DND-41 (cell line): ENCODE data around the gene NANOS3.

ENCODE experiments used
- ATAC-seq: fragments of 200-7000 bp; cut with Tn5 transposase; 3 replicates; pipeline ENCODE4 v1.9.1; 2021; ENCODE audit warnings: low read depth; ENCODE audit not compliant: insufficient read depth
- DNase-seq: peaks from one replicate; pipeline ENCODE4 v3.0.0-alpha.2; 2020
- H2AFZ ChIP-seq: 2 replicates; pipeline ENCODE4 v1.6.0; 2012; ENCODE audit warnings: low read depth, low read length
- H3K27ac ChIP-seq: 2 replicates; pipeline ENCODE4 v1.5.1; 2012; ENCODE audit warnings: low read length, inconsistent platforms
- H3K27me3 ChIP-seq: fragments of 200-600 bp; sonication (generic); 2 replicates; pipeline ENCODE4 v1.6.0; 2012; ENCODE audit warnings: low read length, mild to moderate bottlenecking, inconsistent platforms; ENCODE audit not compliant: insufficient read depth, poor library complexity
- H3K36me3 ChIP-seq: 2 replicates; pipeline ENCODE4 v1.5.1; 2012; ENCODE audit warnings: low read length, inconsistent platforms; ENCODE audit not compliant: insufficient read depth
- H3K4me1 ChIP-seq: 2 replicates; pipeline ENCODE4 v1.5.1; 2012; ENCODE audit warnings: mild to moderate bottlenecking, low read length; ENCODE audit not compliant: insufficient read depth
- H3K4me2 ChIP-seq: 2 replicates; pipeline ENCODE4 v1.6.0; 2012; ENCODE audit warnings: mild to moderate bottlenecking, moderate library complexity, low read length, inconsistent platforms; ENCODE audit not compliant: insufficient read depth
- H3K4me3 ChIP-seq, 2 experiments: fragments of 200-600 bp in 1 of 2; shearing (Covaris generic) in 1 of 2; 2 replicates each; pipeline ENCODE4 v1.5.1; 2012 to 2016; ENCODE audit warnings: inconsistent platforms in 2 of 2, low read length in 2 of 2, mild to moderate bottlenecking in 2 of 2, low read depth in 1 of 2, moderate library complexity in 1 of 2
- H3K79me2 ChIP-seq: 2 replicates; pipeline ENCODE4 v1.6.0; 2012; ENCODE audit warnings: low read length, inconsistent platforms; ENCODE audit not compliant: insufficient read depth
- H3K9ac ChIP-seq: 2 replicates; pipeline ENCODE4 v1.6.0; 2012; ENCODE audit warnings: low read depth, mild to moderate bottlenecking, inconsistent platforms, low read length, moderate library complexity
- H3K9me3 ChIP-seq: 2 replicates; pipeline ENCODE4 v1.5.1; 2012; ENCODE audit warnings: low read length, moderate library complexity, mild to moderate bottlenecking, inconsistent platforms; ENCODE audit not compliant: insufficient read depth, severe bottlenecking
- H4K20me1 ChIP-seq: 2 replicates; pipeline ENCODE4 v1.6.0; 2012; ENCODE audit warnings: low read length; ENCODE audit not compliant: insufficient read depth
- EZH2 ChIP-seq: IDR thresholded peaks from 3 replicates; pipeline ENCODE4 v1.6.1; 2012; ENCODE audit warnings: borderline replicate concordance, low read depth, mild to moderate bottlenecking, moderate library complexity, low read length, inconsistent platforms; ENCODE audit not compliant: severe bottlenecking
- TF ChIP-seq, protein P1 (sequence below): IDR thresholded peaks from 2 replicates; pipeline ENCODE4 v1.5.1; 2012; ENCODE audit warnings: borderline replicate concordance, low read length, moderate library complexity, mild to moderate bottlenecking; ENCODE audit not compliant: poor library complexity, severe bottlenecking; ENCODE audit errors: extremely low read depth

Gene NANOS3

GRCh38 chr19:13909430-13909829, 32.5 kb downstream of the NANOS3 start:
- no peaks in the 10 kb centered on the region for H4K20me1 ChIP-seq
- ATAC-seq: no peak
- H3K9ac ChIP-seq: no peak overlapping the region
- H3K9me3 ChIP-seq: no peaks in the 10 kb centered on the region
- peaks cover 43% of the 10 kb centered on the region for H3K36me3 ChIP-seq
- TF ChIP-seq, protein P1, sequence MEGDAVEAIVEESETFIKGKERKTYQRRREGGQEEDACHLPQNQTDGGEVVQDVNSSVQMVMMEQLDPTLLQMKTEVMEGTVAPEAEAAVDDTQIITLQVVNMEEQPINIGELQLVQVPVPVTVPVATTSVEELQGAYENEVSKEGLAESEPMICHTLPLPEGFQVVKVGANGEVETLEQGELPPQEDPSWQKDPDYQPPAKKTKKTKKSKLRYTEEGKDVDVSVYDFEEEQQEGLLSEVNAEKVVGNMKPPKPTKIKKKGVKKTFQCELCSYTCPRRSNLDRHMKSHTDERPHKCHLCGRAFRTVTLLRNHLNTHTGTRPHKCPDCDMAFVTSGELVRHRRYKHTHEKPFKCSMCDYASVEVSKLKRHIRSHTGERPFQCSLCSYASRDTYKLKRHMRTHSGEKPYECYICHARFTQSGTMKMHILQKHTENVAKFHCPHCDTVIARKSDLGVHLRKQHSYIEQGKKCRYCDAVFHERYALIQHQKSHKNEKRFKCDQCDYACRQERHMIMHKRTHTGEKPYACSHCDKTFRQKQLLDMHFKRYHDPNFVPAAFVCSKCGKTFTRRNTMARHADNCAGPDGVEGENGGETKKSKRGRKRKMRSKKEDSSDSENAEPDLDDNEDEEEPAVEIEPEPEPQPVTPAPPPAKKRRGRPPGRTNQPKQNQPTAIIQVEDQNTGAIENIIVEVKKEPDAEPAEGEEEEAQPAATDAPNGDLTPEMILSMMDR: no peak
- TF ChIP-seq EZH2: no peak
- H3K4me1 ChIP-seq: peaks cover 37% of the 10 kb centered on the region
- H3K4me3 ChIP-seq: no peak overlapping the region
- peaks cover 30% of the 10 kb centered on the region for H3K79me2 ChIP-seq
- no peak for DNase-seq
- no peaks in the 10 kb centered on the region for H3K27me3 ChIP-seq
- no peak overlapping the region for H3K4me2 ChIP-seq
- H2AFZ ChIP-seq: no peak overlapping the region
- no peak overlapping the region for H3K27ac ChIP-seq

- H3K9ac ChIP-seq: no peak overlapping the region
- no peaks in the 10 kb centered on the region for H3K27me3 ChIP-seq
- H3K4me2 ChIP-seq: no peak overlapping the region
- H3K4me3 ChIP-seq: no peak overlapping the region
- H2AFZ ChIP-seq: no peak overlapping the region
- no peaks in the 10 kb centered on the region for H3K9me3 ChIP-seq
- H3K27ac ChIP-seq: no peak overlapping the region
- peaks cover 66% of the 10 kb centered on the region for H3K36me3 ChIP-seq
- DNase-seq (no peak), ATAC-seq (no peak)
- H3K4me1 ChIP-seq: peaks cover 4% of the 10 kb centered on the region; the same call in 1 of the 2 replicates
- H3K79me2 ChIP-seq: 0 out of 2 replicates have a peak, but pooled peaks cover 4% of the 10 kb centered on the region
- TF ChIP-seq EZH2: no peak
- TF ChIP-seq, protein P1: no peak
- no peaks in the 10 kb centered on the region for H4K20me1 ChIP-seq
Measured at GRCh38 chr19:13913352-13913751, 36.4 kb downstream of the NANOS3 start.

DNA sequence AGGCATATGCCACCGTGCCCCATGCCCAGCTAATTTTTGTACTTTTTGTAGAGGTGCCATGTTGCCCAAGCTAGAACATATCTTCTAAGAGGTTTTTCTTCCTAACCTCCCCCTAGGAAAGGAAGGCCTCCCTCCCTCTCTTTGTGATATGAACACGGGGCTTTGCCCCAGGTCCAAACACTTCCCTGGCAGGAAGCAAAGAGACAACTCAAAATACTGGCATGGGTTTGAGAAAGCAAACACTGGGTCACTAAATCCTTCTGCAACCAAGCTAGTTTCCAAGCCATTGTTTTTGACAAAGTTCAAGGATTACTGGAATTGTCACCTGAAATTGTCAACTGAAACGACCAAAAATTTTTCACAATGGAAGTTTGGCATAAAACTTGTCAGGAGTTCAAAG, 37.8 kb downstream of the NANOS3 start:
- no peak for ATAC-seq
- H3K79me2 ChIP-seq: no peaks in the 10 kb centered on the region

More for the DNA sequence above, 37.8 kb downstream of the NANOS3 start:
- Histone ChIP-seq H3K4me3 (no peak overlapping the region), H3K27me3 (no peaks in the 10 kb centered on the region), H3K4me2 (no peak overlapping the region), H2AFZ (no peak overlapping the region), H3K9me3 (no peaks in the 10 kb centered on the region), H3K9ac (no peak overlapping the region), H3K4me1 (no peaks in the 10 kb centered on the region), H3K27ac (no peak overlapping the region), H3K36me3 (peaks cover 71% of the 10 kb centered on the region), H4K20me1 (no peaks in the 10 kb centered on the region)
- no peak for DNase-seq
- no peak for TF ChIP-seq EZH2
- TF ChIP-seq, protein P1: no peak
